Ascending aorta (tissue), 2 donors: ENCODE results near the gene EMILIN3. TPM values are rescaled to one million over a fixed set of nuclear protein-coding genes. Genes with fewer than 3 reads are reported as not detected.

Experiments
- DNase-seq, 2 donors: peaks; one replicate each; pipeline ENCODE4 v3.0.0-alpha.2; 2019; ENCODE audit warnings: low spot score in 2 of 2
- H3K27ac ChIP-seq, 2 donors: fragments of 200-600 bp; sonication (generic); one replicate each; pipeline ENCODE4 v1.5.1; 2016 to 2017; ENCODE audit warnings: mild to moderate bottlenecking in 1 of 2
- H3K27me3 ChIP-seq: fragments of 200-600 bp; sonication (generic); one replicate; pipeline ENCODE4 v1.5.1; 2017
- H3K36me3 ChIP-seq, 2 donors: fragments of 200-600 bp; sonication (generic); one replicate each; pipeline ENCODE4 v1.5.1; 2016
- H3K4me1 ChIP-seq, 2 donors: fragments of 200-600 bp; sonication (generic); one replicate each; pipeline ENCODE4 v1.5.1; 2016 to 2017; ENCODE audit warnings: mild to moderate bottlenecking in 1 of 2
- H3K4me3 ChIP-seq, 2 donors: fragments of 200-600 bp; sonication (generic); one replicate each; pipeline ENCODE4 v1.5.1; 2016 to 2017; ENCODE audit warnings: mild to moderate bottlenecking in 1 of 2
- H3K9me3 ChIP-seq, 2 donors: fragments of 200-600 bp; sonication (generic); one replicate each; pipeline ENCODE4 v1.5.1; 2016
- intact Hi-C: fragments of 100-400 bp; cut with DNase I; formaldehyde crosslinking; loops from one replicate; pipeline ENCODE4 v1.15.1; 2023
- total RNA-seq: library from RNA; depleted of rRNA; stranded (reverse); fragments of >200 nt; gene quantifications from one replicate; pipeline ENCODE4 v1.1.0, GENCODE V29; 2016
- TF ChIP-seq, protein P1 (sequence below), 3 experiments: fragments of 200-600 bp in 2 of 3; fragments of 450-650 bp in 1 of 3; sonication (generic) in 2 of 3; IDR thresholded peaks; one replicate each; pipeline ENCODE4 v1.5.1; 2016 to 2019; ENCODE audit warnings: antibody characterized with exemption in 3 of 3, mild to moderate bottlenecking in 1 of 3, moderate library complexity in 1 of 3

Gene EMILIN3
- total RNA-seq, 1 donor from 2014 or later, result 0.53 TPM

- TF ChIP-seq, protein P1, sequence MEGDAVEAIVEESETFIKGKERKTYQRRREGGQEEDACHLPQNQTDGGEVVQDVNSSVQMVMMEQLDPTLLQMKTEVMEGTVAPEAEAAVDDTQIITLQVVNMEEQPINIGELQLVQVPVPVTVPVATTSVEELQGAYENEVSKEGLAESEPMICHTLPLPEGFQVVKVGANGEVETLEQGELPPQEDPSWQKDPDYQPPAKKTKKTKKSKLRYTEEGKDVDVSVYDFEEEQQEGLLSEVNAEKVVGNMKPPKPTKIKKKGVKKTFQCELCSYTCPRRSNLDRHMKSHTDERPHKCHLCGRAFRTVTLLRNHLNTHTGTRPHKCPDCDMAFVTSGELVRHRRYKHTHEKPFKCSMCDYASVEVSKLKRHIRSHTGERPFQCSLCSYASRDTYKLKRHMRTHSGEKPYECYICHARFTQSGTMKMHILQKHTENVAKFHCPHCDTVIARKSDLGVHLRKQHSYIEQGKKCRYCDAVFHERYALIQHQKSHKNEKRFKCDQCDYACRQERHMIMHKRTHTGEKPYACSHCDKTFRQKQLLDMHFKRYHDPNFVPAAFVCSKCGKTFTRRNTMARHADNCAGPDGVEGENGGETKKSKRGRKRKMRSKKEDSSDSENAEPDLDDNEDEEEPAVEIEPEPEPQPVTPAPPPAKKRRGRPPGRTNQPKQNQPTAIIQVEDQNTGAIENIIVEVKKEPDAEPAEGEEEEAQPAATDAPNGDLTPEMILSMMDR (IDR thresholded peaks at IDR 0.05), result no peak
- no peak for DNase-seq
Observed at GRCh38 chr20:41349943-41350342, 16.7 kb downstream of the EMILIN3 start.

DNA sequence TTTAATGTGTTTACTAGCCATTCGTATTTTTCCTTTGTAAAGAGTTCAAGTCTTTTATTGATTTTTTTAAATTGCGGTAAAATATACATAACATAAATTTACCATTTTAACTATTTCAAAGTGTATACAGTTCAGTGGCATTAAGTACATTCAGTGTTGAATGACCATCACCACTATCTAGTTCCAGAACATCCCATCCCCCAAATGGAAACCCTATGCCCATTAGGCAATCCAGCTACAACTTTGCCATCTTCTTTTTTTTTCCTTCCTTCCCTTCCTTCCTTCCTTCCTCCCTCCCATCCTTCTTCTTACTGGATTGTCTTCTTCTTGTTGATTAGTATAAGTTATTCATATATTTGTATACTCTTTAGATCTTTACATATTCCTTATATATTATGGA lies 17.4 kb downstream of the EMILIN3 start:
- no peaks in the 10 kb centered on the region for H3K9me3 ChIP-seq
- H3K4me1 ChIP-seq, result no peaks in the 10 kb centered on the region
- TF ChIP-seq, protein P1 (IDR thresholded peaks at IDR 0.05), result no peak
- H3K27ac ChIP-seq, result no peak overlapping the region
- intact Hi-C loops, result no loop called here
- H3K36me3 ChIP-seq, result peaks cover 4 to 59% of the 10 kb centered on the region in 2 donors
- H3K4me3 ChIP-seq, result no peak overlapping the region
- no peak for DNase-seq
- no peaks in the 10 kb centered on the region for H3K27me3 ChIP-seq

More at GRCh38 chr20:41349943-41350342, 16.7 kb downstream of the EMILIN3 start:
- intact Hi-C loops, result loop anchor here (5.0 kb wide), 1 partner anchor 47 kb away; no protein-coding TSS in a partner anchor
- peaks cover 4 to 61% of the 10 kb centered on the region in 2 donors for H3K36me3 ChIP-seq
- no peak overlapping the region for H3K27ac ChIP-seq
- no peaks in the 10 kb centered on the region for H3K4me1 ChIP-seq
- H3K27me3 ChIP-seq, result no peaks in the 10 kb centered on the region
- H3K9me3 ChIP-seq, result no peaks in the 10 kb centered on the region
- no peak overlapping the region for H3K4me3 ChIP-seq

GRCh38 chr20:41348430-41349172 lies 18.0 kb downstream of the EMILIN3 start:
- H3K27me3 ChIP-seq, result no peaks in the 10 kb centered on the region
- no peak overlapping the region for H3K27ac ChIP-seq
- H3K4me1 ChIP-seq, result no peaks in the 10 kb centered on the region
- H3K36me3 ChIP-seq, result peaks cover 4 to 59% of the 10 kb centered on the region in 2 donors
- intact Hi-C loops, result no loop called here
- no peak for DNase-seq
- H3K4me3 ChIP-seq, result no peak overlapping the region
- TF ChIP-seq, protein P1 (IDR thresholded peaks at IDR 0.05), result no peak
- H3K9me3 ChIP-seq, result no peaks in the 10 kb centered on the region

GRCh38 chr20:41347523-41348429 lies 18.8 kb downstream of the EMILIN3 start:
- Histone ChIP-seq H3K27ac (no peak overlapping the region), H3K9me3 (no peaks in the 10 kb centered on the region), H3K4me1 (no peaks in the 10 kb centered on the region), H3K36me3 (peaks cover 4 to 54% of the 10 kb centered on the region in 2 donors), H3K4me3 (no peak overlapping the region), H3K27me3 (no peaks in the 10 kb centered on the region)
- TF ChIP-seq, protein P1 (IDR thresholded peaks at IDR 0.05), result no peak
- no peak for DNase-seq
- intact Hi-C loops, result no loop called here

GRCh38 chr20:41345729-41346067 lies 20.9 kb downstream of the EMILIN3 start:
- Histone ChIP-seq H3K4me1 (peaks cover 0 to 4% of the 10 kb centered on the region in 2 donors), H3K9me3 (no peaks in the 10 kb centered on the region), H3K36me3 (peaks cover 4 to 41% of the 10 kb centered on the region in 2 donors), H3K27ac (no peak overlapping the region), H3K27me3 (no peaks in the 10 kb centered on the region), H3K4me3 (no peak overlapping the region)
- DNase-seq, result no peak
- intact Hi-C loops, result no loop called here
- TF ChIP-seq, protein P1 (IDR thresholded peaks at IDR 0.05), result no peak
